Ishikawa (cell line): ENCODE measurements around the gene CRTAC1.

Source experiments
- CEBPB ChIP-seq: IDR thresholded peaks from 2 replicates; pipeline ENCODE4 v1.6.1; 2012
- CREB1 ChIP-seq: IDR thresholded peaks from 2 replicates; pipeline ENCODE4 v1.6.1; 2012; ENCODE audit warnings: low read depth
- EGR1 ChIP-seq: IDR thresholded peaks from 2 replicates; pipeline ENCODE4 v1.6.1; 2012
- EP300 ChIP-seq: IDR thresholded peaks from 2 replicates; pipeline ENCODE4 v1.6.1; 2012; ENCODE audit warnings: borderline replicate concordance
- FOXM1 ChIP-seq: IDR thresholded peaks from 2 replicates; pipeline ENCODE4 v1.6.1; 2012; ENCODE audit warnings: low read depth, borderline replicate concordance
- MAX ChIP-seq: IDR thresholded peaks from 2 replicates; pipeline ENCODE4 v1.6.1; 2012
- NFIC ChIP-seq: IDR thresholded peaks from 2 replicates; pipeline ENCODE4 v1.6.1; 2012
- RAD21 ChIP-seq: IDR thresholded peaks from 2 replicates; pipeline ENCODE4 v1.6.1; 2012; ENCODE audit warnings: low read depth
- REST ChIP-seq: IDR thresholded peaks from 2 replicates; pipeline ENCODE4 v1.6.1; 2012; ENCODE audit warnings: low read depth, mild to moderate bottlenecking
- TAF1 ChIP-seq: IDR thresholded peaks from 2 replicates; pipeline ENCODE4 v1.6.1; 2012; ENCODE audit warnings: low read depth, mild to moderate bottlenecking
- TCF12 ChIP-seq: IDR thresholded peaks from 2 replicates; pipeline ENCODE4 v1.6.1; 2012; ENCODE audit warnings: low read depth
- TEAD4 ChIP-seq: IDR thresholded peaks from 2 replicates; pipeline ENCODE4 v1.6.1; 2012
- USF1 ChIP-seq: IDR thresholded peaks from 2 replicates; pipeline ENCODE4 v1.6.1; 2012
- YY1 ChIP-seq: IDR thresholded peaks from 2 replicates; pipeline ENCODE4 v1.6.1; 2012; ENCODE audit warnings: low read depth
- ZBTB7A ChIP-seq: IDR thresholded peaks from 2 replicates; pipeline ENCODE4 v1.6.1; 2012; ENCODE audit warnings: low read depth

CRTAC1 gene

GRCh38 chr10:97914837-97915211 is 115.6 kb downstream of the CRTAC1 start:
- TF ChIP-seq EGR1 (no peak), TCF12 (no peak), CREB1 (no peak), NFIC (0 out of 2 replicates have a peak, but pooled peaks have one; percentile 23), REST (0 out of 2 replicates have a peak, but pooled peaks have one; percentile 18), ZBTB7A (no peak), MAX (no peak), EP300 (no peak), CEBPB (no peak), TEAD4 (no peak), RAD21 (peak; percentile 98), USF1 (no peak)

GRCh38 chr10:97914171-97914836 is 116.1 kb downstream of the CRTAC1 start:
- TF ChIP-seq YY1: no peak
- TF ChIP-seq EGR1: no peak
- TF ChIP-seq CEBPB: no peak
- no peak for TF ChIP-seq NFIC
- no peak for TF ChIP-seq EP300
- TF ChIP-seq FOXM1: no peak

GRCh38 chr10:97913614-97914013 is 116.8 kb downstream of the CRTAC1 start:
- no peak for TF ChIP-seq ZBTB7A
- no peak for TF ChIP-seq YY1
- no peak for TF ChIP-seq RAD21
- no peak for TF ChIP-seq NFIC
- no peak for TF ChIP-seq FOXM1
- no peak for TF ChIP-seq CREB1
- TF ChIP-seq MAX: no peak
- no peak for TF ChIP-seq CEBPB
- no peak for TF ChIP-seq TAF1
- TF ChIP-seq EGR1: no peak
- no peak for TF ChIP-seq USF1
- no peak for TF ChIP-seq TCF12
- no peak for TF ChIP-seq TEAD4
- TF ChIP-seq EP300: no peak
- no peak for TF ChIP-seq REST

GRCh38 chr10:97913193-97913592 is 117.2 kb downstream of the CRTAC1 start:
- TF ChIP-seq USF1: no peak
- TF ChIP-seq EGR1: no peak
- no peak for TF ChIP-seq NFIC
- TF ChIP-seq ZBTB7A: no peak
- TF ChIP-seq TAF1: no peak
- no peak for TF ChIP-seq FOXM1
- TF ChIP-seq TEAD4: no peak
- no peak for TF ChIP-seq MAX
- TF ChIP-seq YY1: no peak
- no peak for TF ChIP-seq CREB1
- no peak for TF ChIP-seq RAD21
- TF ChIP-seq TCF12: no peak
- TF ChIP-seq CEBPB: no peak
- no peak for TF ChIP-seq EP300

- TF ChIP-seq USF1: no peak
- no peak for TF ChIP-seq FOXM1
- no peak for TF ChIP-seq YY1
- no peak for TF ChIP-seq NFIC
- no peak for TF ChIP-seq TAF1
- no peak for TF ChIP-seq REST
- TF ChIP-seq MAX: no peak
- no peak for TF ChIP-seq TCF12
- TF ChIP-seq RAD21: no peak
- no peak for TF ChIP-seq EP300
- TF ChIP-seq CREB1: no peak
These were observed 119.2 kb downstream of the CRTAC1 start for GRCh38 chr10:97911217-97911616.
